Spleen (tissue), 7 donors: Measurements from ENCODE around the gene RECK.

Source experiments
- POLR2A ChIP-seq, 3 donors: fragments of 450-650 bp; IDR thresholded peaks; one replicate each; pipeline ENCODE4 v1.5.1; 2017; ENCODE audit warnings: antibody characterized with exemption in 3 of 3, mild to moderate bottlenecking in 1 of 3
- POLR2AphosphoS5 ChIP-seq, 3 donors: sonication (generic); formaldehyde crosslinking; IDR thresholded peaks; one replicate each; pipeline ENCODE4 v1.5.1; 2017; ENCODE audit warnings: antibody characterized with exemption in 3 of 3
- TF ChIP-seq, protein P1 (sequence below), 11 experiments: fragments of 200-600 bp in 7 of 11; fragments of 450-650 bp in 4 of 11; sonication (generic) in 4 of 11; IDR thresholded peaks in 8 of 11; conservative IDR thresholded peaks in 3 of 11; 1 replicate in 7 of 11; 2 replicates in 4 of 11; pipeline versions ENCODE4 v1.4.0 to v1.8.0; 2016 to 2021; ENCODE audit warnings: antibody characterized with exemption in 11 of 11, inconsistent platforms in 4 of 11, mild to moderate bottlenecking in 1 of 11
- donor health status: DM: no; HTN: no; CAD: no; lungs with moderate emphysema.
- donor health status: DM: no; HTN: no; CAD: no.
- donor health status: DM: no; HTN: no; CAD: no.

DNA sequence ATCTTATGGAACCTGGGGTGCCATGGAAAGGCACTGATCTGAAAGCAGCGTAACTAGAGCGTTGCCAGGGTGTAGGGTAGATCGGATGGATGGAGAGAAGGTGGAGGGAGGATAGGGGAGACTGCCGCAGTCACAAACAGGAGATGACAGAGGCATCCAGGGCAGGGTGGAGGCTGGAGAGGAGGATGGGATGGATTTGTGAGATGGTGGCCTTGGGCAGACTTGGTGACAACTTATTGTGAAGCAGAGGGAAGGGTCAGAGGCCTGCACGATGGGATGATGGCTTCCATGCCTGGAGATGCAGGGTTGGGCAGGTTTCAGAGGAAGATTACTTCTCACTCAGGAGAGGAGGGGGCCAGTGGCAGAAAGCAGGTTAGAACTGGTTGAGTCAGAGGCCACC, 102.2 kb downstream of the RECK start:
- TF ChIP-seq, protein P1, sequence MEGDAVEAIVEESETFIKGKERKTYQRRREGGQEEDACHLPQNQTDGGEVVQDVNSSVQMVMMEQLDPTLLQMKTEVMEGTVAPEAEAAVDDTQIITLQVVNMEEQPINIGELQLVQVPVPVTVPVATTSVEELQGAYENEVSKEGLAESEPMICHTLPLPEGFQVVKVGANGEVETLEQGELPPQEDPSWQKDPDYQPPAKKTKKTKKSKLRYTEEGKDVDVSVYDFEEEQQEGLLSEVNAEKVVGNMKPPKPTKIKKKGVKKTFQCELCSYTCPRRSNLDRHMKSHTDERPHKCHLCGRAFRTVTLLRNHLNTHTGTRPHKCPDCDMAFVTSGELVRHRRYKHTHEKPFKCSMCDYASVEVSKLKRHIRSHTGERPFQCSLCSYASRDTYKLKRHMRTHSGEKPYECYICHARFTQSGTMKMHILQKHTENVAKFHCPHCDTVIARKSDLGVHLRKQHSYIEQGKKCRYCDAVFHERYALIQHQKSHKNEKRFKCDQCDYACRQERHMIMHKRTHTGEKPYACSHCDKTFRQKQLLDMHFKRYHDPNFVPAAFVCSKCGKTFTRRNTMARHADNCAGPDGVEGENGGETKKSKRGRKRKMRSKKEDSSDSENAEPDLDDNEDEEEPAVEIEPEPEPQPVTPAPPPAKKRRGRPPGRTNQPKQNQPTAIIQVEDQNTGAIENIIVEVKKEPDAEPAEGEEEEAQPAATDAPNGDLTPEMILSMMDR (IDR thresholded peaks at IDR 0.05 in 8 of 11, conservative IDR thresholded peaks at IDR 0.05 in 3 of 11), result no peak
- TF ChIP-seq POLR2A (IDR thresholded peaks at IDR 0.05) (no peak), POLR2AphosphoS5 (IDR thresholded peaks at IDR 0.05) (no peak)
